ENCODE results near the gene IFNL3.

GRCh38 chr19:39209196-39209595 is 35.6 kb downstream of the IFNL3 start:
- TF ChIP-seq EZH2phosphoT487 (IDR thresholded peaks at IDR 0.05; ENCODE audit: insufficient read depth, low read depth): no peak
- TF ChIP-seq EZH2 (IDR thresholded peaks at IDR 0.05; ENCODE audit: insufficient read depth, poor library complexity, severe bottlenecking): no peak

All from GM23248 (cell line).